Lung (tissue), 12 donors: Measurements from ENCODE around the gene WDR88. TPM values are rescaled to one million over a fixed set of nuclear protein-coding genes. Genes with fewer than 3 reads are reported as not detected.

Experiments
- ATAC-seq: fragments of 200-7000 bp; cut with Tn5 transposase; one replicate; pipeline ENCODE4 v1.9.1; 2020; ENCODE audit warnings: moderate number of reproducible peaks; ENCODE audit not compliant: insufficient read depth, low FRiP score
- DNase-seq, 3 donors: peaks; one replicate each; pipeline ENCODE4 v3.0.0-alpha.2; 2013 to 2017
- H3K27ac ChIP-seq, 2 donors: one replicate each; pipeline ENCODE4 v1.5.1; 2013; ENCODE audit warnings: mild to moderate bottlenecking in 2 of 2, moderate library complexity in 2 of 2, control low read depth in 1 of 2, inconsistent platforms in 1 of 2, low read depth in 1 of 2, low read length in 1 of 2
- H3K27me3 ChIP-seq, 3 donors: one replicate each; pipeline ENCODE4 v1.5.1; 2013; ENCODE audit warnings: low read length in 2 of 3; ENCODE audit not compliant: control insufficient read depth in 3 of 3, insufficient read depth in 3 of 3
- H3K36me3 ChIP-seq, 4 donors: one replicate each; pipeline ENCODE4 v1.5.1; 2013; ENCODE audit warnings: low read length in 4 of 4, mild to moderate bottlenecking in 1 of 4, moderate library complexity in 1 of 4; ENCODE audit not compliant: control insufficient read depth in 4 of 4, insufficient read depth in 4 of 4
- H3K4me1 ChIP-seq, 5 donors: one replicate each; pipeline ENCODE4 v1.5.1; 2013; ENCODE audit warnings: low read length in 5 of 5, mild to moderate bottlenecking in 2 of 5, moderate library complexity in 1 of 5; ENCODE audit not compliant: control insufficient read depth in 5 of 5, insufficient read depth in 5 of 5
- H3K4me3 ChIP-seq: one replicate; pipeline ENCODE4 v1.5.1; 2013; ENCODE audit warnings: mild to moderate bottlenecking, control low read depth, moderate library complexity
- H3K9ac ChIP-seq, 2 donors: one replicate each; pipeline ENCODE4 v1.5.1; 2013; ENCODE audit warnings: low read length in 2 of 2, control low read depth in 1 of 2; ENCODE audit not compliant: insufficient read depth in 1 of 2
- H3K9me3 ChIP-seq, 4 donors: one replicate each; pipeline ENCODE4 v1.5.1; 2013; ENCODE audit warnings: low read length in 3 of 4, mild to moderate bottlenecking in 1 of 4, moderate library complexity in 1 of 4; ENCODE audit not compliant: control insufficient read depth in 4 of 4, insufficient read depth in 3 of 4
- WGBS, 2 donors: extraction: QIAGEN DNeasy Blood & Tissue Kit; methylation state at CpG; one replicate each; pipeline ENCODE4 v1.1.7; 2013; 5-methylcytosine and 5-hydroxymethylcytosine counted together
- polyA plus RNA-seq, 2 donors: library from polyadenylated mRNA; stranded (reverse); fragments of 200-250 nt; gene quantifications; one replicate each; pipeline ENCODE4 v1.2.1, GENCODE V29; 2013
- total RNA-seq, 2 donors: library from RNA; depleted of rRNA in 1 of 2; stranded (reverse); fragments of >200 nt in 1 of 2; gene quantifications; one replicate each; pipeline ENCODE4 v1.2.1, GENCODE V29; 2014 to 2021
- TF ChIP-seq, protein P1 (sequence below): IDR thresholded peaks from 2 replicates; pipeline ENCODE4 v1.5.1; 2012; ENCODE audit warnings: mild to moderate bottlenecking; ENCODE audit errors: control extremely low read depth, extremely low read depth
- donor health status: control.
- donor health status: control.
- donor health status: Bipolar disorder and iron deficiency.
- donor health status: healthy.
- donor health status: DM: yes; HTN: yes; CAD: no.

The WDR88 gene
- total and polyA plus RNA-seq, 4 donors: not detected

DNA sequence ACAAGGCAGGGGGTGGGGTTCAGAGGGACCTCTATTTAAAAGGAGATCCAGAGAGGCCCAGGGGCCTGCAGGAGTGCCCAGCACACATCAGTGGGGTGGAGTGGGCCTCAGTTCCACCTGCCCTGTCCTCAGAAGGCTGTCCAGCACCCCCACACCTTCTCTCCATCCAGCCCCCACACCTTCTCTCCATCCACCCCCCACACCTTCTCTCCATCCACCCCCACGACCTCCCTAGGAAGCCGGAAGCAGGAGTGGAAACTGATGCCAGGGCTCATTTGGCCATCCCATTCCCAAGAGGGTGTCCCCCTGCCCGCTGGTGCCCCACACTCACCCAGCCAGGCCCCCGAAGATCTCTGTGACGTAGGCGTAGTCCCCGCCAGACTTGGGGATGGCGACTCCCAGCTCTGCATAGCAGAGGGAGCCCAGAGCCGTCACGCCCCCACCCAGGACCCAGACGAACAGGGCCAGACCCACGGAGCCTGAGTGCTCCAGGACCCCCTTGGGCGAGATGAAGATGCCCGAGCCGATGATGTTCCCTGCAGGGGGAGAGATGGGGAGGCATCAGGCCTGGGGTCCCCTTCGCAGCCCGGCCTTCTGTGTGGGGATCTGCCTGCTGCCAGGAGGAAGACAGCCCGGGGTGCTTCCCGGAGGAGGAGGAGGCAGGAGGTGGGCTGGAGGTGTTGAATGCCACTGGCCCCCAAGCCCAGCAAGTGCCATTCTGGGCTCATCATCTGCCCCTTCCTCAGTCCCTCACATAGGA lies 83.7 kb downstream of the WDR88 start:
- Histone ChIP-seq H3K36me3 (no peaks in the 10 kb centered on the region), H3K4me3 (no peak overlapping the region), H3K27me3 (no peaks in the 10 kb centered on the region), H3K9me3 (no peaks in the 10 kb centered on the region), H3K4me1 (peaks cover 0 to 4% (median 0%) of the 10 kb centered on the region in 5 donors), H3K27ac (no peak overlapping the region), H3K9ac (no peak overlapping the region)
- ATAC-seq (no peak), DNase-seq (no peak)
- WGBS, 2 donors: 89 to 91% methylated on average over 19 of the region's 19 CpGs
- TF ChIP-seq, protein P1, sequence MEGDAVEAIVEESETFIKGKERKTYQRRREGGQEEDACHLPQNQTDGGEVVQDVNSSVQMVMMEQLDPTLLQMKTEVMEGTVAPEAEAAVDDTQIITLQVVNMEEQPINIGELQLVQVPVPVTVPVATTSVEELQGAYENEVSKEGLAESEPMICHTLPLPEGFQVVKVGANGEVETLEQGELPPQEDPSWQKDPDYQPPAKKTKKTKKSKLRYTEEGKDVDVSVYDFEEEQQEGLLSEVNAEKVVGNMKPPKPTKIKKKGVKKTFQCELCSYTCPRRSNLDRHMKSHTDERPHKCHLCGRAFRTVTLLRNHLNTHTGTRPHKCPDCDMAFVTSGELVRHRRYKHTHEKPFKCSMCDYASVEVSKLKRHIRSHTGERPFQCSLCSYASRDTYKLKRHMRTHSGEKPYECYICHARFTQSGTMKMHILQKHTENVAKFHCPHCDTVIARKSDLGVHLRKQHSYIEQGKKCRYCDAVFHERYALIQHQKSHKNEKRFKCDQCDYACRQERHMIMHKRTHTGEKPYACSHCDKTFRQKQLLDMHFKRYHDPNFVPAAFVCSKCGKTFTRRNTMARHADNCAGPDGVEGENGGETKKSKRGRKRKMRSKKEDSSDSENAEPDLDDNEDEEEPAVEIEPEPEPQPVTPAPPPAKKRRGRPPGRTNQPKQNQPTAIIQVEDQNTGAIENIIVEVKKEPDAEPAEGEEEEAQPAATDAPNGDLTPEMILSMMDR: no peak

- Histone ChIP-seq H3K4me3 (no peak overlapping the region), H3K27me3 (no peaks in the 10 kb centered on the region), H3K27ac (no peak overlapping the region), H3K4me1 (peaks cover 0 to 4% (median 0%) of the 10 kb centered on the region in 5 donors), H3K36me3 (no peaks in the 10 kb centered on the region), H3K9ac (no peak overlapping the region), H3K9me3 (no peaks in the 10 kb centered on the region)
- no peak for ATAC-seq
- 59 to 71% methylated on average over 12 of the region's 12 CpGs for WGBS, 2 donors
- DNase-seq: no peak
- TF ChIP-seq, protein P1: no peak
These were observed 84.4 kb downstream of the WDR88 start for GRCh38 chr19:33216198-33216830.

- TF ChIP-seq, protein P1: no peak
- 85 to 91% methylated on average over 8 of the region's 8 CpGs for WGBS, 2 donors
- H3K4me3 ChIP-seq: no peak overlapping the region
- H3K36me3 ChIP-seq: no peaks in the 10 kb centered on the region
- H3K9ac ChIP-seq: no peak overlapping the region
- no peak overlapping the region for H3K27ac ChIP-seq
- no peak for ATAC-seq
- no peak for DNase-seq
- no peaks in the 10 kb centered on the region for H3K9me3 ChIP-seq
- H3K4me1 ChIP-seq: no peaks in the 10 kb centered on the region
- no peaks in the 10 kb centered on the region for H3K27me3 ChIP-seq
These were observed 86.0 kb downstream of the WDR88 start for GRCh38 chr19:33217881-33218280.
